Calu3 (cell line): ENCODE results near the gene OSBPL3. TPM values are rescaled to one million over a fixed set of nuclear protein-coding genes. Genes with fewer than 3 reads are reported as not detected.
A peak's percentile ranks its signal among the peaks of the same experiment; 100 is the strongest.

Experiments used
- BruUV-seq: library from RNA; stranded (reverse); fragments of 400-500 nt; replicated peaks from 2 replicates; lab custom pipeline; 2021; lab: Mats Ljungman, UMichigan
- CTCF ChIA-PET: fragments of 300-600 bp; sonication (Branson Sonifier 250); formaldehyde crosslinking; loops from one replicate; lab custom pipeline; 2022; ENCODE audit warnings: antibody characterized with exemption; lab: Charles Lee
- DNase-seq: peaks from one replicate; pipeline ENCODE4 v3.0.0; 2022
- H3K27ac Mint-ChIP-seq: one replicate; pipeline ENCODE4 v1.8.0; 2022; ENCODE audit warnings: mixed read lengths; ENCODE audit not compliant: unreplicated experiment
- H3K27me3 Mint-ChIP-seq: one replicate; pipeline ENCODE4 v1.8.0; 2022; ENCODE audit warnings: mixed read lengths; ENCODE audit not compliant: unreplicated experiment
- H3K36me3 Mint-ChIP-seq: one replicate; pipeline ENCODE4 v1.8.0; 2022; ENCODE audit warnings: mild to moderate bottlenecking, moderate library complexity, mixed read lengths; ENCODE audit not compliant: insufficient read depth, unreplicated experiment
- H3K4me1 Mint-ChIP-seq: one replicate; pipeline ENCODE4 v1.8.0; 2022; ENCODE audit warnings: mild to moderate bottlenecking, low read depth, mixed read lengths; ENCODE audit not compliant: unreplicated experiment
- H3K4me3 Mint-ChIP-seq: one replicate; pipeline ENCODE4 v1.8.0; 2022; ENCODE audit warnings: mild to moderate bottlenecking, low read depth, moderate library complexity, mixed read lengths; ENCODE audit not compliant: unreplicated experiment
- H3K9me3 Mint-ChIP-seq: one replicate; pipeline ENCODE4 v1.8.0; 2022; ENCODE audit warnings: low read depth, mixed read lengths; ENCODE audit not compliant: unreplicated experiment
- CTCF ChIP-seq: fragments of 200-600 bp; IDR thresholded peaks from one replicate; pipeline ENCODE4 v1.8.0; 2022; ENCODE audit warnings: antibody characterized with exemption; ENCODE audit not compliant: unreplicated experiment
- intact Hi-C: fragments of 100-400 bp; cut with micrococcal nuclease; formaldehyde crosslinking; loops from one replicate; pipeline ENCODE4 v1.10.0; 2022; ENCODE audit not compliant: unreplicated experiment
- total RNA-seq: library from RNA; stranded (reverse); gene quantifications from 2 replicates; pipeline ENCODE4 v1.2.3, GENCODE V29; 2022

The OSBPL3 gene
- total RNA-seq, 1 experiment from 2014 or later: 136 TPM

DNA sequence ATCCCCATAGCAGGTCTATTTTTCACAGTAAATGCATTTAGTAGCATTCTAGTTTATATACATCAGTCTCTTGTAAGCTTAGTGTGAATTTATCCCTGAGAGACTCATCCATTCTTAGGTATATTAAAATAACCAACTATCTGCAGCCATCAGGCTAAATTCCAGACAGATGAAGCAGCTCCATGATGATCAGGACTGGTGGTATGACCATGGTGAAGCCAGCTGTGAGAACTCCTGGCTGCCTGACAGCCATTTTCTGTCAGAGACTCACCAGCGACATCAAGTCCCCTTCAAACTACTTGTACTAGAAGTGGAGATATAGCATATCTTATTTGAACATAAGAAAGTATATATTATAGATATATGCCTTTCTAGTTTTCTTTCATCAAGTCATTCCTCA lies 152.4 kb downstream of the OSBPL3 start:
- no TSS peak for BruUV-seq
- Mint-ChIP-seq H3K4me3 (no peak overlapping the region), H3K4me1 (peaks cover 79% of the 10 kb centered on the region), H3K27me3 (no peaks in the 10 kb centered on the region), H3K36me3 (peaks cover 55% of the 10 kb centered on the region), H3K9me3 (no peaks in the 10 kb centered on the region), H3K27ac (peak overlapping the region; percentile 88)
- no peak for DNase-seq
- TF ChIP-seq CTCF: no peak
- intact Hi-C loops: no loop called here
- CTCF ChIA-PET: interaction anchor here (0.5 to 3.0 kb wide), 4 partner anchors 15 to 266 kb away, joined by 3 to 21 read pairs (median 8); no protein-coding TSS in a partner anchor

DNA sequence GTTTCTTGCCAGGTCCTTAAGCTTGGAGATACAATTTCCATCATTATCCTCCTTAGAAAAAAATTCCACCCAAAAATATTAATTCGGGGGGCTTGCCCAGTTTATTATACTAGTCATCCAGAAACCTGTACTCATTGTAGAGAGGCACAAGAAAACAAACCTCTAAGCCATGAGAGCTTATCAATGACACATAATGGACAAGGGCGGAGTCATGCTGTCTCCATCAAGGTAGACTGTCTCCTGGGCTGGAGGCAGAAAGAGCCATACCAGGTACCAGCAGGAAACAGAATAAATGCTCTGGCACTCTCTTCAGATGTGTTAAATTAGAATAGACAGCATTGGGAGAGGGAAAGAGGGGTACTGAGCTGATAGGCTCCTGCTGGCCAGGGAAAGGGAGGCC lies 153.0 kb downstream of the OSBPL3 start:
- Mint-ChIP-seq H3K27me3 (no peaks in the 10 kb centered on the region), H3K4me3 (peak overlapping the region; percentile 41), H3K27ac (peak overlapping the region; percentile 88), H3K36me3 (peaks cover 55% of the 10 kb centered on the region), H3K9me3 (no peaks in the 10 kb centered on the region), H3K4me1 (peaks cover 75% of the 10 kb centered on the region)
- intact Hi-C loops: no loop called here
- TF ChIP-seq CTCF: no peak
- DNase-seq: no peak
- BruUV-seq: no TSS peak
- CTCF ChIA-PET: interaction anchor here (0.5 to 3.0 kb wide), 9 partner anchors 14 to 984 kb away, joined by 3 to 21 read pairs (median 4); partner anchors contain the start of gene OSBPL3

- Mint-ChIP-seq H3K4me3 (peak overlapping the region; percentile 41), H3K36me3 (peaks cover 55% of the 10 kb centered on the region), H3K9me3 (no peaks in the 10 kb centered on the region), H3K27me3 (no peaks in the 10 kb centered on the region), H3K4me1 (peaks cover 79% of the 10 kb centered on the region), H3K27ac (peak overlapping the region; percentile 88)
- TF ChIP-seq CTCF: no peak
- DNase-seq: no peak
- intact Hi-C loops: loop anchor here (1.0 kb wide), 1 partner anchor 267 kb away; no protein-coding TSS in a partner anchor
- TSS peak; percentile 90 for BruUV-seq
- CTCF ChIA-PET: interaction anchor here (0.7 to 3.0 kb wide), 9 partner anchors 15 to 984 kb away, joined by 3 to 21 read pairs (median 4); partner anchors contain the start of gene OSBPL3
Observed at GRCh38 chr7:24826662-24827020, 153.3 kb downstream of the OSBPL3 start.

DNA sequence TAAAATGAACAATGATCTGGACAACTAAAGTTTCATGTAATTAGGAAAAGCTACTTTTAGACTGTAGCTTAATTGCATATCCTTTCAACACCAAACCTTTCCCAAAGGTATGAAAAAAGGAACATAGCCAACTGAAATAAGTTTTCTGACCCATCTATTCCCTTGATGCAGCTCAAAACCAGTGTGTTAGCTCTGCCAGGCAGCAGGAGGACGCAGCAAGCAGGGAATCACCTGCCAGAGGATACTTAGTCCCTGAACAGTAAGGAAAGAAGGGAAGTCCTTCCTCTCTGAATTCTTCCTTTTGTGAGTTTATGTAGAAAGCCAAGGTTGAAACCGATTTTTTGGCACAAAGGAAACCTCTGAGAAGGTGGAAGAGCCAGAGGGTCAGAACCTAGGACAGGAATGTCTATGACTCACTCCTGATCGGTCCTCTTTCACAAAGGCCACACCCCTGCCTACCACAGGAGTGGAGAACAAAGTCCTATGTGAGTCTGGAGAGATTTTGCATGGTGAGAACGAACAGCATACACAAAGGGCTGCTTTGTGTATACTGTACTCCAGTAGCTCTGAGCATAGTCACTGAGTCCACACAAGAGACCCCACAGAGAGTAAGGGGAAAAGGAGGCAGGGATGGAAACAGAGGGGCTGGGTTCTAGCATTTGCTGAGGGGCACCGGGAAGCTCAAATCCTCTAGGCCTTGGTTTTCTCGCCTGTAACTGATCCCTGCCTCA lies 153.9 kb downstream of the OSBPL3 start:
- peak; percentile 94 for DNase-seq
- peaks cover 80% of the 10 kb centered on the region for H3K4me1 Mint-ChIP-seq
- H3K27me3 Mint-ChIP-seq: no peaks in the 10 kb centered on the region
- H3K9me3 Mint-ChIP-seq: no peaks in the 10 kb centered on the region
- peak overlapping the region; percentile 41 for H3K4me3 Mint-ChIP-seq
- TF ChIP-seq CTCF: no peak
- intact Hi-C loops: loop anchor here (1.0 kb wide), 2 partner anchors 153 to 267 kb away; no protein-coding TSS in a partner anchor
- peaks cover 55% of the 10 kb centered on the region for H3K36me3 Mint-ChIP-seq
- H3K27ac Mint-ChIP-seq: peak overlapping the region; percentile 88
- CTCF ChIA-PET: interaction anchor here (0.6 to 3.0 kb wide), 12 partner anchors 14 to 445 kb away, joined by 3 to 21 read pairs (median 6); partner anchors contain the start of gene OSBPL3
- TSS peak; percentile 24 for BruUV-seq
